SKM-1 (cell line): ENCODE measurements around the gene RASL10B.

ENCODE experiments used
- DNase-seq: peaks from one replicate; lab custom pipeline; 2025; ENCODE audit not compliant: unreplicated experiment; lab: John Stamatoyannopoulos, UW

Gene RASL10B

DNA sequence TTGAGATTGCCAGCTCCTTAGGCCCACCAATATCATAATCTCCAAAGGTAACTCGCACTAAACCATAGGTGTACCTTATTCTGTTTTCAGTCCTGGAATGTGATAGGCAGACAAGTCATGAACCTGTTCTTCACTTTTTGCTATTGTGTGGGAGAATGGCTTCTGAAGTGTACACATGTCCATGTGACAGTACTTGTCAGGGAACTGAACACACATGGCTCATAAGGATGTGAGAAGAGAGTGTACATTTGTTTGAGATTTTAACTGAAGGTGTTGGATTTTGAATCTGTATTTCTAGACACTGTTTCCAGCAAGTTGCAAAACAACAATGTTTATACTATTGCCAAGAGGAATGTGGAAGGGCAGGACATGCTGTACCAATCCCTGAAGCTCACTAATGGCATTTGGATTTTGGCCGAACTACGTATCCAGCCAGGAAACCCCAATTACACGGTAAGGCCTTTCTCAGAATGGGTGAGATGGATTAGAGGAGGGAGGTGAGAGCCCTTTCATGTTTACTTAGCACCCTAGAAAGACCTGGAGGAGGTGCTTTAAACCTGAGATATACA, 14.5 kb upstream of the RASL10B start:
- no peak for DNase-seq

DNA sequence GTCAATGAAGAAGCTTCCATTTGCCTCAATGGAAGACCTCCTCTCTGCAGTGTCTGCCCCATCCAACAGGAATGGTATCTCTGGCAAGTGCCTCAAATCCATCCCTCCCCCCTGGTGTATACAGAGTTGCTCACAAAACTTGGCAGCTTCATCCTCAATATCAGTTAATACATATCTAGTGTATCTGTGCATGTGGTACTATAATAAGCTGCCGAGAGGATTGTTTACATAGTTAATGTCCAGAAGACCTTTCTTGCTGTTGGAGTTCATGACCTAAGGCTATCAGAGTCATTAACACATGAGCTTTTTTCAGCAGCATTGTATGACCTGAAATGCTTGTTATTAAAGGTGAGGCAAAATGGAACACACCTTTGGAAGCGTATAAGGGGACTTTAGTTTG, 14.0 kb upstream of the RASL10B start:
- no peak for DNase-seq

DNA sequence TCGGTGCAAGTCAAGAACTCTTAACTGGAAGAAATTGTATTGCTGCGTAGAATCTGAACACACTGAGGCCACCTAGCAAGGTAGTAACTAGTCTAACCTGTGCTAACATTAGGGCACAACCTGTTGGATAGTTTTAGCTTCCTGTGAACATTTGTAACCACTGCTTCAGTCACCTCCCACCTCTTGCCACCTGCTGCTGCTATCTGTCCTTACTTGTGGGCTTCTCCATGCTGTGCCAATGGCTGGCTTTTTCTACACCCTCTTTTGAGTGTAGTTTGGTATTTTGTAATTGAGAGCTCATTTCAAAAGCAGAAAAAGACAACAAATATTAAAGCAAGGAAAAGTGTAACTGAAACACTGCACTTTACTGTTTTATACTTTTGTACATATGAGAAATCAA, 7.7 kb upstream of the RASL10B start:
- DNase-seq: no peak

DNA sequence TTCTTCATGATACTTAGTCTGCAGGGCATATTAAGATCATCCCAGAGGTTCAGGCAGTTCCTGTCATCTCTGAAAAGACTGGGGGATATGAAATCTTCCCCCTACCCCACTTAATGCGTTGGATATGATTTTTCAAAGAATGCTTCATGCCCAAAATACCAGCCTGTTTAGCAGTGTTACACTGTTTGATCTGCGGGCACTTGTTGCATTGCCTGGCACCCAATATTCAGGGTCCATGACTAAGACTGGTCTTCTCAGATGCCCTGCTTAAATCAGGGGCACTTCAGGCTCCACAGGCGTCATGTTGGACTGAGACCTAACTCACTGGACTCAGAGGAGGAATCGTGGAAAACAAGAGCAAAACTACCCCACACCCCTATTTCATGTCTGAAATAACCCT, 6.4 kb upstream of the RASL10B start:
- no peak for DNase-seq

DNA sequence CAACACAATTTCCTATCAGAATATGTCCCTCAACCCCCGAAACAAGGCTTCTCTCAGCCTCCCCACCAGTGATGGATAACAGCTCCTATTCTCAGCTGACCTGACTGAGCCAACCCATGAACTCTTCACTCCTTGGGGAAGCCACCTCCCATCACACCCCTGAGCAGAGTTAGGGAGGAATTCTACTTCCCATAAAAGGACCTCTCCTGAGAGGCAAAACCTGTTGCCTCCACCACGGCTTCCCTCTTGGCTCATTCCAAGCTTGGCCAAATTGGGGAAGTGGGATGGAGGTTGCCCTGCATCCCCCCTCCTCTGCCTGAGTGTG, 5.7 kb upstream of the RASL10B start:
- no peak for DNase-seq

DNA sequence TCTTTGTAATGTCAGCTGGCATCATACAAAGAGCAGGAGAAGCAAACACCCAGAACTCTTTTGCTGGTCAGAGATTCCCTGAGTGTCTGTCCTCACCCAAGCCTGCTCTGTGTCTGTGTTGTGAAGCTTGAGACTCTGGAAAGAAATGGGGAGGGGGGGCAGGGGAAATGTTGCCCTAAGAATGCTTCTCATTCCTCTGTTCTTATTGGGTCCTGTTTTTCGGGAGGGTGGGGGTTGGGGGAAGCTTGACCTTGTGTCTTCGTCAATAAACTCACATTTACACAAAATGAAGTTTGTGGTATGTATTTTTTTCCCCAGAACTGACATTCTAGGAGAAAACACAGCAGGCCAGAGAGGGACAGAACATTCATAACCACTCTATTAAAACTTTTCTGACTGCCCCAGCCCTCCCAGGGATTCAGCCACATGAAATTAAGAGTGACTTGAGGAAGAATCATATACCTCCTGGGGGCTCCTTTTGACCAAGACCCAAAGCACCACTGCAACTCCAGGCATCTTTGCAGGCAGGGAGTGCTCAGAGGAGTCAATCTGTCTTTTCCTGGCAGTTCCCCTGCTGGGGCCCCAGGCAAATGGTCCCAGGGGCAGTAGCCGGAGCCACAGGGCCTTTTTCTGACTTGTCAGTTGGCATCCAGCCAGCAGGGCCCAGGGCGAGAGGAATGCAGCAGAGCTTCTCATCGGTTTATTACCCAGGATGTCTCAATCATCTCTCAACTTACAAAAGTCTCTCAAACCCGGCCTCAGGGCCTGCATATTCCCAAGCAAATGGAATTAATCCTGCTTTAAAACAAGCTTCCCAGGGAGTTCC, 5.1 kb upstream of the RASL10B start:
- no peak for DNase-seq

DNA sequence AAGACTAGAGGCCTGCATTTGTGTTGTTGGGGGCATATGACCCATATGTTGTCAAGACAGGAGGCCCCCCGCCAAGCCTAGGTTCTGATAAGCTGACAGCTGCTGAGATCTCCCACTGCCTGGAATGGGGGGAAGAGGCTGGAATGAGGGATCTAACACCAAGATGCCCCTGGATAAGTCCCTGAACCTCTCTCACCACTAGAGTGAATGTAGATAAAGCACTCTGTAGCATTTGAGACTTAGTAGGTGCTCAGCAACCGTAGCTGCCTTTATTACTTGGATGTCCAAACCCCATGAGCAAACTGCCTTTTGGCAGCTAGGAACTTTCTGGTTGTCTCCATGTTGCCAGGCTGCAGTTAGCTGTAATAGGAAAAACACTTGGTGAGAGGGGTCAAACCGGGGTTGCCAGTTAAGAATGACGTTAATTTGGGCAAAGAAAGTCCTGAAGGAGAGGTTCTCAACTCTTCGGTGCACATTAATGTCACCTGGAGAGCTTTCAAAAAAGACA, 4.4 kb upstream of the RASL10B start:
- DNase-seq: no peak

DNA sequence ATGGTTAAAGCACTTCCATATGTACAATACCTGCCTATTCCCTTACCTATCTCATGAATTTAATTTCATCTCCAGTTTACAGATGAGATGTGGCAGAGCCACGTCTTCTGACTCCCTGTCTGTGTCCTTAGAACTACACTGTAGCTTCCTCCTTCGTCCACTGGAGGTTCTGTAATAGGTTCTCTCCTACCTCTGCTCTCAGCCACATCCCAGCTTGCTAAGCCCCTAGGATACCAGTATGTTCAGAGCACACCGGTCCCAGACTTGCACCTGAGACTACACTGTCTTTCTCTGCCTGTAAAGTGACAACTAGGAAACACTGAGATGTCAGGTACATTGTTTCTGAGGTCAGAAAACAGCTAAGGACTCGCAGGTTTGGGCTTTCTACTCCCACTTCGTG, 3.8 kb upstream of the RASL10B start:
- no peak for DNase-seq

DNA sequence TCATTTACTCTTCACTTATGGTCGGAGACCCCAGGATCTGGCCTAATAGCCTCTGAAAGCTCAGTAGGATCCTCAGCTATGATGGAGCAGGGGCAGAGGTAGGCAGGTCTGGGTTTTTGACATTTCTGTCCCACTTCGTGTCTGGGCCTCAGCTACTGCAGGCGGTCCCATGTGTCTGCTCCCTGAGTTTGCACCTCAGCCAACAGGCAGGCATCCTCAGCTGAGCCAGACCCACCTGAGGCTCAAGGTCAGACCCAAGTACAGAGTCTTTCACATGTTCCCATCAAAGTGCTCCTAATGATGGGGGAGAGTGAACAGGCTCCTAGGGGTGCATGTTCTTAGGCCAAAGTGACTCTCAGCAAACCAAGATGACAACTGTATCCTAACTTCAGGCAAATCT, 2.9 kb upstream of the RASL10B start:
- no peak for DNase-seq

DNA sequence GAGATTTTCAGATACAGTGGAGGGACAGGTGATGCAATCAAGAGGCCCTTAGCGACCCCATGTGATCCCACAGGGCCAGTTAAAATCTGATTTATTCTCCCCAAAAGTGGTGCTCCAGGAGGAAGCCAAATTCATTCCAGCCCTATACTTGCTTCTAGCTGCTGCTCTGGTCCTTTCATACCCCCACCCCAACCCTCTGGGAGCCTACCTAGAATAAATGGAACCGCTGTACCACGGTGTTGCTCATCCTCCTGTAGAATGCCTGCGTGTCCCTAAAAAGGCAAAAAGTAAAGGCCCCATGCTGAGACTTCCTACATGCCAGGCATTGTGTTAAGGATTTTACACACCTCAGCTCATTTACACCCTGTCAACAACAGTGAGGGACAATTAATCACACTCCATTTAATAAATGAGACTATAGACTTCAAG, 2.0 kb upstream of the RASL10B start:
- DNase-seq: no peak

DNA sequence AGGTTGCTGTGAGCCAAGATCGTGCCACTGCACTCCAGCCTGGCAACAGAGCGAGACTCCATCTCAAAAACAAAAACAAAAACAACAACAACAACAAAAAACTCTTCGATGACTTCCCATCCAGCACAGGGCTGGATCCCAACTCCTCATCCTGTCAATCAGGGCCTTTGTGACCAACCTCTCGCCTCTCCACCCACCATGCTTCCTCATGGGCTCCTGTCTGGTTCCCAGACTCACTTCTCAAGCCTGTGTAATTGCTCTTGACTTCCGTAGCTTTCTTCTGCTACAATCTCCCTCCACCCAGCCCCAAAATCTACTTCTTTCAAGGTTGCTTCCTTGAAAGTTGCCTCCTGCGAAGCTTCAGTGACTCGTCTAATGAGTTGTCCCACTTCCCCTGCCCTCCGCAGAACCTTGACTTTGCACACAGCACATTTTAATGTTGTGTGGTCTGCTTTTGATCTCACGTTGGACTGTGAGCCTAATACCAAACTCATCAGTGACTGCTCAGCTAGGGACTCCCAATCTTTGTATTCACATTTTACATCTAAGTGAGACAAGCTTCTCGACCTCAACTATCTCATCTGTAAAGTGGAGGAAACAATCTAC, 936 bp upstream of the RASL10B start:
- no peak for DNase-seq

DNA sequence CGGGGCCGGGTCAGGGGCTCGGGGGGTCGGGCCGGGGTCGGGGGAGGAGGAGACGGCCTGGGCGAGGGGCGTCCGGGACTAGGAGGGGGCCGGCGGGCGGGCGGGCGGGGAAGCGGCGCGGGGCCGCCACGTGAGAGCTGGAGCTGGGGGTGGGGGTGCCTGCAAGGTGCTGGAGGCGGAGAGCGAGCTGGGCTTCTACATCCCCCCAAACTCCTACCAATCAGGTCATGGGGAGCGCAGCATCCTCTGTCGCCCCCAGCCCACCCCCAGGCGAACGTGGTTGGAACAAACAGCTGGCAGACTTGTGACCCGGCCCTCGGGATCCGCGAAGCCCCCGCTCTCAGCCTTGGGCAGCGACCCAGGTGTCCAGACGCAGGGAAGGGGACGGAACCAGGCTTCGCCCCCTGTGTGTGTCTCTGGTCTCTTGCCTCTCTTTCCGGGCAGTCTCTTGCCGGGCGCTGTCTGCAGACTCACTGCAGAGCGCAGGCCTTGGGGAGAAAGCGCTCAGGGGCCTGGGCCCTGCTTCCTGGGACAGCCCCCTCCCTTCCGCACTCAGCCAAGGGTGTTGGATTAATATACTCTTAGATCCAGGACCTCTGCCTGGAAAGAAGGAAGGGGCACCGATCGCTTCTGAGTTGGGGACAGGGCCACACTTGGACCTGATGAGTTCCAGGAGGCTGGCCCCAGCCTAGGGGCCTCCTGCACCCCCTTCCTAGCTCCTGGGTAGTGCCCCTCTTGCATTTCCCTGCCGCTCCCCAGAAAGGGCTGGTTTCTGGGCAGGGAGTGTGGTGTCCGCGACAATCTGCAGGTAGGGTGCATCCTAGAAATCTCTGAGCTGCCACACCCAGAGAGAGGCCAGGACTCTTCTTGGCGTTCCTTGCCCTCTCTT, 722 bp downstream of the RASL10B start:
- DNase-seq: no peak

DNA sequence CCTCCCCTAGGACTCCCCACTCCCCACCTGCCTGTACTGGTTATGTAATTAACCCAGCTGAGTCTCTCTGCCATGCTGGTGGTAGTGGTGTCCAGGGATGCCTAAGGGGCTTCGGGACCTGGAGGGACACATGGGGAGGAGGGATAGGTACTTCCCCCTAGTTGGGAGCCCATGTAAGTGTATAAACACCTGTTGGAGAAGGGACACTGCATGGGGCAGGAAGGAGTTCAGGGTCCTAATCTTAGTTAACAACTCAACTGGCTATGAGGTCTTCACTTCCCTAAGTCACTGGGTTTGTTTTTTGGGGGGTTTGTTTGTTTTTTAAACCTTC, 1.3 kb downstream of the RASL10B start:
- no peak for DNase-seq

DNA sequence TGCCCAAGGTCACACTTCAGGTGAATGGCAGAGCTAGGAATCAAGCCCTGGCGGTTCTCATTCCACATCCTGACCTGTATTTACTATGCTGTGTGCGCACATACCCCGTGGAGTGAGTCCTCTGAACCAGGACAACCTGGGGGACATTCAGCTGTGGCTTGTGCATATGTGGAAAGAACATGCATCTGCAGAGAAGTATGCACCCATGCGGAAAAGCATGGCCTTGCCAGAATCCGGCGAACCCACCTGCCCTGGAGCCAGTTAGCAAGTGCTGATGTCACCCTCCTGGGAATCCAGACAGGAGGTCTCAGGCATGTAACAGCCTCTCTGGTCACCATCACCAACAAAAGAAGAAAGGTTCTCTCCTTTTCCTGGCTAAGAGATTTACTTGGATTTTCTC, 1.9 kb downstream of the RASL10B start:
- no peak for DNase-seq

DNA sequence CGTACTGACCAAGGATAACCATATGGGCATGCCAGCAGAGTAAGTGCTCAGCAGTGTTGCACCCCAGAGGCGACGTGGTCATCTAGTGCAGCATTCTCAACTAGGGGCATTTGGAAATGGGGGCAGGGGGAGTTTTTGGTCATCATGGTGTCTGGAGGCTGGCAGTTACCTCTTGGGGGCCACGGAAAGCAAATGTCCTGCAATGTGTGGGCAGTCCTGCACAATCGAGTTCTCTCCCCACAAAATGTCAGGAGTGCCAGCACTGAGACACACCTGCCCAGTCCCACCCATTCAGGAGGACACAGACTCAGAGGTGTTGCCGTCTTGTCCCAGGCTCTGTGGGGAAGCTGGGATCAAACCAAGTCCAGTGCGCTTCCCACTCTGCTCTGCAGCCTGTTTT, 3.0 kb downstream of the RASL10B start:
- no peak for DNase-seq

DNA sequence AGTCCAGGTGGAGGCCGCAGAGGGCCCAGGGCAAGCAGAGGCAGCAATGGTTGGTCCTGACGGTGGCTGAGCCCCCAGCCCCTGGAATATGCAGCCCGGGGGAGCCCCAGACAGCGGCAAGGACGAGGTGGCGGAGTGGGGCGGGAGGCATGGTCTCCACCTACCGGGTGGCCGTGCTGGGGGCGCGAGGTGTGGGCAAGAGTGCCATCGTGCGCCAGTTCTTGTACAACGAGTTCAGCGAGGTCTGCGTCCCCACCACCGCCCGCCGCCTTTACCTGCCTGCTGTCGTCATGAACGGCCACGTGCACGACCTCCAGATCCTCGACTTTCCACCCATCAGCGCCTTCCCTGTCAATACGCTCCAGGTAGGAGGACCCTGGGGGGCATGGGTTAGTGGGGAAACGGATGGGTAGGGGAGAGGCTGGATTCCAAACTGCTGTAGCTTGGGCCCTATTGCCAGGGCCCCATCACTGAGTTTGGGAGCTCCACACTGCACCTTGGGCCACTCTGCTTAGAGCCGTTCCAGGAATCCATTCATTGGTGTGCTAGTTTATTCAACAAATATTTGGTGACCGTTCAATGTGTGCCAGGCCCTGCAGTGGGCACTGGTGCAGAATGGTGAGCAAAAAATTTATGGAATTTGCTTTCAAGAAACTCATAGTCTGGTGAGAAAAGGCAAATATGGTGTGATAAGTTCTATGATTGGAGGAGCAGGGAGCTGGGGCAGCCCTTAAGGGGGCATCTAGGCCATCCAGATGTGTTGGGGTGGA, 3.8 kb downstream of the RASL10B start:
- no peak for DNase-seq

DNA sequence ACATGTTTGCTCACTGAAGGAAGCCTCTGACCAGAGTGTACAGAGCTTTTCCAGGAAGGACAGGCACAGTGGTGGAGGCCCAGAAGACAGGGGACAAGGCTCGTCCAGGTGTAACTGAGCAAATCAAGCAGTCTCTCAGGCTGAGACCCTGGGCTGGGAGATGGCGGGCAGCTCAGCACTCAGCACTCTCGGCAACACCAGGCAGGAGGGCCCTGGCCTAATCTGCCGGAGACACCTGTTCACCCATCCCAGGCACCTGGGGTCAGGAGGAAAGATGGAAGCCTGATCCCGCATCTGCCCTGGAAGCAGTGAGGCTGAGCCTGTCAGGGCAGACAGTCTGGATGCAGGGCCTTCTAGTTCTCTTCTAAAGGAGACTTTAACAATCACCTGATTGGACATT, 4.8 kb downstream of the RASL10B start:
- no peak for DNase-seq

DNA sequence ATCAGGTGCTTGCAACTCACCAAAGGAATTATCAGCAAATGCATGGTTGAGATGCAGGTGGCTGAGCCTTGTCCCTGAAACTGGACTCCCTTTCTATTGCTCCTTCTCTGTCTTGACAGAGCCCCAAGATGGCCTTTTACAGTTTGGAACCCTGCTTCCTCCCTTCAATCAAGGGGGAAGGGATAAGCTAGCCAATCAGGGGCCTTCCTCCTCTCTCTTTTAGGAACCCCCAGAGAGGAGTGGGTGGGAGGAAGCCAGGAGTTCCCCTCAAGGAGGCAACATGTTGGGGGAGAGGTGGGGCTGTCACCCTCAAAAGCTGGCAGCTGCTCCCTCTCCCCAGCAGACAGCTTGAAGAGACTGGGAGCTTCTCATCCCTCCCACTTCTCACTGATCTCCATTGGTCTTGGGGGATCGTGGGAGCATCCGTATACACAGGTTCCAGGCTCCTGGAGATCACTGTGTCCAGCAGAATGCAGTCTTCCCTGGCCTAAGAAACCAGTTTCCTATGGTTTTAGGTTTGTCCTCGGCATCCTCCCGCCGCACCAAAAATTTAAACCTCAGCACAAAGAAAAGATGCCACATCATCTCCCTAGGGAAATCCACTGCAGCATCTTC, 7.2 kb downstream of the RASL10B start:
- DNase-seq: no peak

DNA sequence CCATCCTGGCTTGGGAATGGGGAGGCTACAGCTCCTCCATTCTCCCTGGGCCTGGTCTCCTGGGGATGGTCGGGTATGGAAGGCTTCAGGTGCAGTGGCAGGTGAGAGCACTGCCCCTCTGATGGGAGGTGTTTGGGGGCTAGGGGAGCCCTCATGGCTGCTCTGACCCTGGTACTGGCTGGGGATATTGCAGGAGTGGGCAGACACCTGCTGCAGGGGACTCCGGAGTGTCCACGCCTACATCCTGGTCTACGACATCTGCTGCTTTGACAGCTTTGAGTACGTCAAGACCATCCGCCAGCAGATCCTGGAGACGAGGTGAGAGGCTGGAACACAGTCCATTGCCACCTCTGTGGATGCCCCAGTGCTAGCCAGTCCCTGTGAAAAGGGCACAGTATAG, 8.8 kb downstream of the RASL10B start:
- DNase-seq: no peak
